HepG2 (cell line): ENCODE data around the gene CTCF. TPM values are rescaled to one million over a fixed set of nuclear protein-coding genes. Genes with fewer than 3 reads are reported as not detected.

Source experiments
- ATAC-seq: fragments of 200-7000 bp; cut with Tn5 transposase; 3 replicates; pipeline ENCODE4 v1.9.1; 2020; ENCODE audit warnings: mild to moderate bottlenecking, moderate library complexity
- BruUV-seq: library from RNA; stranded (reverse); fragments of 400-500 nt; replicated peaks from 2 replicates; lab custom pipeline; 2021; lab: Mats Ljungman, UMichigan
- CTCF ChIA-PET: fragments of 300-600 bp; formaldehyde crosslinking; extraction: SDS; loops from one replicate; lab custom pipeline; 2021; ENCODE audit warnings: low total read pairs, inconsistent platforms, low intra/inter-chr PET ratio; lab: Yijun Ruan, JAX
- POLR2A ChIA-PET: fragments of 350-600 bp; sonication (Branson Sonifier 250); formaldehyde crosslinking; loops from one replicate; lab custom pipeline; 2020; ENCODE audit warnings: antibody characterized with exemption, inconsistent platforms; lab: Yijun Ruan, JAX
- DNase-seq: peaks from one replicate; pipeline ENCODE4 v3.0.0-alpha.2; 2015; ENCODE audit warnings: low spot score
- FAIRE-seq: peaks from 3 replicates; lab custom pipeline; 2011; peaks lifted over from hg19 to GRCh38; lab: Jason Lieb, UNC
- H2AFZ ChIP-seq: one replicate; pipeline ENCODE4 v1.6.1; 2011; ENCODE audit warnings: low read length, inconsistent platforms
- H3K27ac ChIP-seq: fragments of 300-600 bp; 3 replicates; pipeline ENCODE4 v1.8.0; 2011; ENCODE audit warnings: mixed run types, mild to moderate bottlenecking, mixed read lengths, low read length, inconsistent platforms; ENCODE audit not compliant: insufficient read depth; ENCODE audit errors: extremely low read length
- H3K27me3 ChIP-seq, 2 experiments: fragments of 200-600 bp in 1 of 2; 2 replicates in 1 of 2; 3 replicates in 1 of 2; pipeline versions ENCODE4 v1.6.0 to v1.8.0; 2011; ENCODE audit warnings: low read length in 2 of 2, mild to moderate bottlenecking in 2 of 2, moderate library complexity in 2 of 2, inconsistent platforms in 1 of 2; ENCODE audit not compliant: insufficient read depth in 2 of 2, control insufficient read depth in 1 of 2
- H3K36me3 ChIP-seq, 2 experiments: fragments of 200-600 bp in 1 of 2; replicated peaks in 1 of 2; 2 replicates in 1 of 2; 3 replicates in 1 of 2; pipeline versions ENCODE4 v1.5.1 to v1.8.0; 2011; ENCODE audit warnings: low read length in 2 of 2, inconsistent platforms in 1 of 2; ENCODE audit not compliant: insufficient read depth in 2 of 2, control insufficient read depth in 1 of 2
- H3K4me1 ChIP-seq: 2 replicates; pipeline ENCODE4 v1.5.1; 2012; ENCODE audit warnings: low read length, inconsistent platforms; ENCODE audit not compliant: insufficient read depth
- H3K4me2 ChIP-seq: 2 replicates; pipeline ENCODE4 v1.6.0; 2011; ENCODE audit warnings: low read depth, low read length, inconsistent platforms
- H3K4me3 ChIP-seq, 3 experiments: fragments of 200-600 bp in 1 of 3; sonication (generic), shearing (Covaris generic) in 1 of 3; replicated peaks in 1 of 3; 2 replicates each; pipeline ENCODE4 v1.5.1; 2011 to 2016; ENCODE audit warnings: low read length in 3 of 3, inconsistent platforms in 2 of 3, low read depth in 2 of 3, mild to moderate bottlenecking in 2 of 3, control low read depth in 1 of 3, mixed read lengths in 1 of 3; ENCODE audit not compliant: insufficient read depth in 1 of 3
- H3K79me2 ChIP-seq: one replicate; pipeline ENCODE4 v1.6.1; 2011; ENCODE audit warnings: low read length, inconsistent platforms; ENCODE audit not compliant: insufficient read depth
- H3K9ac ChIP-seq: 2 replicates; pipeline ENCODE4 v1.6.0; 2011; ENCODE audit warnings: mild to moderate bottlenecking, low read depth, low read length, inconsistent platforms; ENCODE audit not compliant: insufficient read depth
- H3K9me3 ChIP-seq: 2 replicates; pipeline ENCODE4 v1.5.1; 2012; ENCODE audit warnings: mild to moderate bottlenecking, low read length
- H4K20me1 ChIP-seq: 2 replicates; pipeline ENCODE4 v1.6.0; 2011; ENCODE audit warnings: inconsistent platforms, mild to moderate bottlenecking, low read length, moderate library complexity; ENCODE audit not compliant: insufficient read depth
- NFIC ChIP-seq: IDR thresholded peaks from 2 replicates; pipeline ENCODE4 v1.6.1; 2012; ENCODE audit warnings: mild to moderate bottlenecking, low read length, inconsistent platforms
- ZNF121 ChIP-seq: sonication (generic); formaldehyde crosslinking; IDR thresholded peaks from 2 replicates; pipeline ENCODE4 v1.5.0; 2020; ENCODE audit warnings: mild to moderate bottlenecking, missing genetic modification reagents
- WGBS: methylation state at CpG from one replicate; pipeline ENCODE4 v1.1.6; 2017; ENCODE audit warnings: low lambda C conversion rate; 5-methylcytosine and 5-hydroxymethylcytosine counted together
- in situ Hi-C: cut with HindIII; loops from 2 replicates; pipeline ENCODE4 v1.10.0; 2017; ENCODE audit warnings: low pct_unique_long_range_greater_than_20kb; ENCODE audit not compliant: extremely low pct_ligation_motif_present
- intact Hi-C: fragments of 100-400 bp; cut with micrococcal nuclease; formaldehyde crosslinking; loops from one replicate; pipeline ENCODE4 v1.10.0; 2022; ENCODE audit not compliant: unreplicated experiment
- polyA plus RNA-seq, 8 experiments: library from polyadenylated mRNA; depleted of rRNA in 3 of 8; stranded (reverse) in 7 of 8; unstranded in 1 of 8; fragments of >200 nt; fragmentation: Illumina TruSeq in 4 of 8; extraction: Trizol in 4 of 8; gene quantifications; 2 replicates each; pipeline versions ENCODE4 v1.2.1 to v1.2.3, GENCODE V29; 2011 to 2016; ENCODE audit warnings: low read depth in 4 of 8, missing spikeins in 1 of 8, mixed read lengths in 1 of 8; ENCODE audit not compliant: insufficient read depth in 1 of 8
- total RNA-seq, 5 experiments: library from RNA; depleted of rRNA; stranded (reverse); fragments of >200 nt; fragmentation: Illumina TruSeq; extraction: Trizol; gene quantifications; 2 replicates each; pipeline ENCODE4 v1.2.3, GENCODE V29; 2016; ENCODE audit warnings: low read depth in 1 of 5
- TF ChIP-seq, protein P1 (sequence below), 2 experiments: fragments of 450-650 bp in 1 of 2; sonication (generic) in 1 of 2; formaldehyde crosslinking in 1 of 2; IDR thresholded peaks; 2 replicates each; pipeline versions ENCODE4 v1.6.1 to v1.8.0; 2016 to 2022; ENCODE audit warnings: antibody characterized with exemption in 1 of 2, mild to moderate bottlenecking in 1 of 2, missing genetic modification reagents in 1 of 2
- TF ChIP-seq, protein P2 (sequence below): sonication (generic); formaldehyde crosslinking; IDR thresholded peaks from 2 replicates; pipeline ENCODE4 v1.5.0; 2020; ENCODE audit warnings: mild to moderate bottlenecking, missing genetic modification reagents

The CTCF gene
- total and polyA plus RNA-seq, 2 of the 13 experiments (the other 11 are each of a cell fraction or from before 2014, with no cell fraction given), result 19.5 to 37.5 TPM

DNA sequence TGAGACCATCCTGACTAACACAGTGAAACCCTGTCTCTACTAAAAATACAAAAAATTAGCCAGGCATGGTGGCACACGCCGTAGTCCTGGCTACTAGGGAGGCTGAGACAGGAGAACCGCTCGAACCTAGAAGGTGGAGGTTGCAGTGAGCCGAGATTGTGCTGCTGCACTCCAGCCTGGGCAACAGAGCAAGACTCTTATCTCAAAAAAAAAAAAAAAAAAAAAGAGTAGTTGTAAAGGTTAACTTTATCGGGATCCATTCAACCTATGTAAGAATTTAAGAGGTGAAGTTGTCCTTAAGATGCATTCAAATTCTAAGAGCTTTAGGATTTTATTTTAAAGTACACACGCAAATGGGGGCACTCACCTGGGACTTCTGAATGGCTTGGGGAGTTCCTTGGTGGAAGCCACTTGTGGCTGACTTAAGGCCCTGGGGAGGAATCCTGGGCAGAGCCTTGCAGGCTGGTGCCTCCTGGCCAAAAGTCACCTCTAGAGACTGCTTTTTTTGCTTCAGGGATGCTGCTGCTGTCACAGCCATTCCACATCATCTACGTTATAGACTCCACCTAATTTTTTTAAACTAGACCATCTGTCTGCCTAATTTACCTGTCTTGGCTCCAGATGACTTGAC, 3.3 kb downstream of the CTCF start:
- 92% methylated on average over 8 of the region's 8 CpGs for WGBS
- POLR2A ChIA-PET, result no interaction called here
- peaks cover 69% of the 10 kb centered on the region for H3K79me2 ChIP-seq
- intact Hi-C loops (no loop called here), in situ Hi-C loops (no loop called here)
- H3K4me3 ChIP-seq, result no peak overlapping the region
- CTCF ChIA-PET, result no interaction called here
- no peaks in the 10 kb centered on the region; a peak in 1 of 5 replicates for H3K27me3 ChIP-seq
- no peak overlapping the region for H2AFZ ChIP-seq
- no peaks in the 10 kb centered on the region; the same call in 1 of the 2 replicates for H4K20me1 ChIP-seq
- no peak overlapping the region for H3K9ac ChIP-seq
- no peak overlapping the region for H3K27ac ChIP-seq
- H3K9me3 ChIP-seq, result no peaks in the 10 kb centered on the region
- TF ChIP-seq ZNF121 (CRISPR knock-in tag) (peak; percentile 75), NFIC (no peak)
- TF ChIP-seq, protein P1, sequence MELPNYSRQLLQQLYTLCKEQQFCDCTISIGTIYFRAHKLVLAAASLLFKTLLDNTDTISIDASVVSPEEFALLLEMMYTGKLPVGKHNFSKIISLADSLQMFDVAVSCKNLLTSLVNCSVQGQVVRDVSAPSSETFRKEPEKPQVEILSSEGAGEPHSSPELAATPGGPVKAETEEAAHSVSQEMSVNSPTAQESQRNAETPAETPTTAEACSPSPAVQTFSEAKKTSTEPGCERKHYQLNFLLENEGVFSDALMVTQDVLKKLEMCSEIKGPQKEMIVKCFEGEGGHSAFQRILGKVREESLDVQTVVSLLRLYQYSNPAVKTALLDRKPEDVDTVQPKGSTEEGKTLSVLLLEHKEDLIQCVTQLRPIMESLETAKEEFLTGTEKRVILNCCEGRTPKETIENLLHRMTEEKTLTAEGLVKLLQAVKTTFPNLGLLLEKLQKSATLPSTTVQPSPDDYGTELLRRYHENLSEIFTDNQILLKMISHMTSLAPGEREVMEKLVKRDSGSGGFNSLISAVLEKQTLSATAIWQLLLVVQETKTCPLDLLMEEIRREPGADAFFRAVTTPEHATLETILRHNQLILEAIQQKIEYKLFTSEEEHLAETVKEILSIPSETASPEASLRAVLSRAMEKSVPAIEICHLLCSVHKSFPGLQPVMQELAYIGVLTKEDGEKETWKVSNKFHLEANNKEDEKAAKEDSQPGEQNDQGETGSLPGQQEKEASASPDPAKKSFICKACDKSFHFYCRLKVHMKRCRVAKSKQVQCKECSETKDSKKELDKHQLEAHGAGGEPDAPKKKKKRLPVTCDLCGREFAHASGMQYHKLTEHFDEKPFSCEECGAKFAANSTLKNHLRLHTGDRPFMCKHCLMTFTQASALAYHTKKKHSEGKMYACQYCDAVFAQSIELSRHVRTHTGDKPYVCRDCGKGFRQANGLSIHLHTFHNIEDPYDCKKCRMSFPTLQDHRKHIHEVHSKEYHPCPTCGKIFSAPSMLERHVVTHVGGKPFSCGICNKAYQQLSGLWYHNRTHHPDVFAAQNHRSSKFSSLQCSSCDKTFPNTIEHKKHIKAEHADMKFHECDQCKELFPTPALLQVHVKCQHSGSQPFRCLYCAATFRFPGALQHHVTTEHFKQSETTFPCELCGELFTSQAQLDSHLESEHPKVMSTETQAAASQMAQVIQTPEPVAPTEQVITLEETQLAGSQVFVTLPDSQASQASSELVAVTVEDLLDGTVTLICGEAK (IDR thresholded peaks at IDR 0.05), result peak; percentile 44
- TF ChIP-seq, protein P1 (CRISPR knock-in tag; IDR thresholded peaks at IDR 0.05), result peak; percentile 51; the same call in 1 of the 2 replicates
- TF ChIP-seq, protein P2, sequence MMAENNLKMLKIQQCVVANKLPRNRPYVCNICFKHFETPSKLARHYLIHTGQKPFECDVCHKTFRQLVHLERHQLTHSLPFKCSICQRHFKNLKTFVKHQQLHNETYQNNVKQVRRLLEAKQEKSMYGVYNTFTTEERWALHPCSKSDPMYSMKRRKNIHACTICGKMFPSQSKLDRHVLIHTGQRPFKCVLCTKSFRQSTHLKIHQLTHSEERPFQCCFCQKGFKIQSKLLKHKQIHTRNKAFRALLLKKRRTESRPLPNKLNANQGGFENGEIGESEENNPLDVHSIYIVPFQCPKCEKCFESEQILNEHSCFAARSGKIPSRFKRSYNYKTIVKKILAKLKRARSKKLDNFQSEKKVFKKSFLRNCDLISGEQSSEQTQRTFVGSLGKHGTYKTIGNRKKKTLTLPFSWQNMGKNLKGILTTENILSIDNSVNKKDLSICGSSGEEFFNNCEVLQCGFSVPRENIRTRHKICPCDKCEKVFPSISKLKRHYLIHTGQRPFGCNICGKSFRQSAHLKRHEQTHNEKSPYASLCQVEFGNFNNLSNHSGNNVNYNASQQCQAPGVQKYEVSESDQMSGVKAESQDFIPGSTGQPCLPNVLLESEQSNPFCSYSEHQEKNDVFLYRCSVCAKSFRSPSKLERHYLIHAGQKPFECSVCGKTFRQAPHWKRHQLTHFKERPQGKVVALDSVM (CRISPR knock-in tag), result 0 out of 2 replicates have a peak, but pooled peaks have one; percentile 37
- no peak for ATAC-seq
- no peaks in the 10 kb centered on the region; a peak in 1 of 5 replicates for H3K36me3 ChIP-seq
- DNase-seq, result no peak
- peak overlapping the region; percentile 88; the same call in 1 of the 2 replicates for H3K4me2 ChIP-seq
- BruUV-seq, result TSS peak; percentile 31
- H3K4me1 ChIP-seq, result peaks cover 45% of the 10 kb centered on the region
- no peak for FAIRE-seq
